Keratinocyte (primary cell): ENCODE data around the gene CCDC88B.

ENCODE experiments used
- CTCF ChIP-seq, 3 experiments: IDR thresholded peaks in 1 of 3; conservative IDR thresholded peaks in 1 of 3; optimal IDR thresholded peaks in 1 of 3; 2 replicates in 2 of 3; 3 replicates in 1 of 3; pipeline versions ENCODE3 to v1.5.1; 2011; ENCODE audit warnings: low read length in 3 of 3, mild to moderate bottlenecking in 3 of 3, moderate library complexity in 2 of 3, control low read depth in 1 of 3, inconsistent platforms in 1 of 3; ENCODE audit not compliant: insufficient read depth in 2 of 3; ENCODE audit errors: extremely low read depth in 1 of 3
- EZH2 ChIP-seq: IDR thresholded peaks from one replicate; pipeline ENCODE4 v1.6.1; 2012; ENCODE audit warnings: inconsistent platforms, mild to moderate bottlenecking, low read length, moderate library complexity

GRCh38 chr11:64320556-64320955 lies 19.4 kb upstream of the CCDC88B start:
- TF ChIP-seq EZH2 (no peak), CTCF (optimal IDR thresholded peaks at IDR 0.05 in 1 of 3, IDR thresholded peaks at IDR 0.05 in 1 of 3, conservative IDR thresholded peaks at IDR 0.05 in 1 of 3; ENCODE audit: extremely low read depth in 1 of 3, insufficient read depth in 2 of 3, low read length in 3 of 3) (no peak)
